Measurements from ENCODE around the gene MCU.

MCU gene

DNA sequence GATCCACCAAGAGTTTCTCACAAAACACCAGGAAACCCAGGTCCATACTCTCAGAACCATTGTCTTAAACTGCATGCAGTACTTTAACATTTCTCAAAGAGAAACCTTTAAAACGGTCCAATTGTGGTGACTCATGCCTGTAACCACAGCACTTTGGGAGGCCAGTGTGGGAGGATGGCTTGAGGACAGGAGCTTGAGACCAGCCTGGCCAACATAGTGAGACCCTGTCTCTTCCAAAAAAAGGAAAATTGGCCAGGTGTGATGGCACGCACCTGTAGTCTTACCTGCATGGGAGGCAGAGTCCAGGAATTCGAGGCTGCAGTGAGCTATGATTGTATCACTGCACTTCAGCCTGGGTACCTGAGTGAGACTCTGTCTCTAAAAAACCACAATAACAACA is 104.1 kb downstream of the MCU start:
- DNase-seq (ENCODE audit: low spot score) = no peak
- in situ Hi-C loops (cut with MboI; ENCODE audit: low sequenced_read_pairs, unreplicated experiment) = no loop called here
- TF ChIP-seq, protein P1, sequence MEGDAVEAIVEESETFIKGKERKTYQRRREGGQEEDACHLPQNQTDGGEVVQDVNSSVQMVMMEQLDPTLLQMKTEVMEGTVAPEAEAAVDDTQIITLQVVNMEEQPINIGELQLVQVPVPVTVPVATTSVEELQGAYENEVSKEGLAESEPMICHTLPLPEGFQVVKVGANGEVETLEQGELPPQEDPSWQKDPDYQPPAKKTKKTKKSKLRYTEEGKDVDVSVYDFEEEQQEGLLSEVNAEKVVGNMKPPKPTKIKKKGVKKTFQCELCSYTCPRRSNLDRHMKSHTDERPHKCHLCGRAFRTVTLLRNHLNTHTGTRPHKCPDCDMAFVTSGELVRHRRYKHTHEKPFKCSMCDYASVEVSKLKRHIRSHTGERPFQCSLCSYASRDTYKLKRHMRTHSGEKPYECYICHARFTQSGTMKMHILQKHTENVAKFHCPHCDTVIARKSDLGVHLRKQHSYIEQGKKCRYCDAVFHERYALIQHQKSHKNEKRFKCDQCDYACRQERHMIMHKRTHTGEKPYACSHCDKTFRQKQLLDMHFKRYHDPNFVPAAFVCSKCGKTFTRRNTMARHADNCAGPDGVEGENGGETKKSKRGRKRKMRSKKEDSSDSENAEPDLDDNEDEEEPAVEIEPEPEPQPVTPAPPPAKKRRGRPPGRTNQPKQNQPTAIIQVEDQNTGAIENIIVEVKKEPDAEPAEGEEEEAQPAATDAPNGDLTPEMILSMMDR (IDR thresholded peaks at IDR 0.05; ENCODE audit: borderline replicate concordance, control extremely low read depth, extremely low read depth, insufficient read depth, missing control alignments) = no peak

GRCh38 chr10:72796538-72796937 is 104.6 kb downstream of the MCU start:
- TF ChIP-seq, protein P1 (IDR thresholded peaks at IDR 0.05; ENCODE audit: borderline replicate concordance, control extremely low read depth, extremely low read depth, insufficient read depth, missing control alignments) = no peak
- no peak for DNase-seq (ENCODE audit: low spot score)
- in situ Hi-C loops (cut with MboI; ENCODE audit: low sequenced_read_pairs, unreplicated experiment) = no loop called here

DNA sequence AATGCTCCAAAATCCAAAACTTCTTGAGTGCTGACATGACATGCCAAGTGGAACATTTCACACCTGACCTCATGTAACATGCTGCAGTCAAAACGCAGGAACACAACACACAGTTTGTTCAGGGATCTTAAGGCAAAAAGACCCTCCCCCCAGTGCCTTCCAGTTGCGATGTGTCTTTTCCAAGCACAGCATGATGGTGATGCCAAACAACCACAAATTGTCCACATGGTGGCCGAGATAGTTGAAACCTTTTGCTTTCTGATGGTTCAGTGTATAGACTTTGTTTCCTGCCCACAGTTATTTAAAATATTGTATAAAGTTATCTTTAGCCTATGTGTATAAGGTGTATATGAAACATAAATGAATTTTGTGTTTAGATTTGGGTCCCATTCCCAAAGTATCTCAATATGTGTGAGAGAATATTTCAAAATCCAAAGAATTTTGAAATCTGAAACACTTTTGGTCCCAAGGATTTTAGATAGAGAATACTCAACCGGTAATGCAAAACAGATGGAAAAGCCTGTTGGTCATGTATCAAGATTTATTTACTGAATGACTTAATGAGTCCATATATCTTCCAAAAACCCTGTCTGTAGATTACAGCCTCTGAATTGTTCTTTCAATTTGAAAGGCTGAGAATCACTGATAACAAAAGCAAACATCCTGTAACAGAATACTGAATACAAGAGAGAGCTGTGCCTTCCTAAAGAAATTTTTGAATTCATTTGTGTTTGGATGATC is 108.2 kb downstream of the MCU start:
- no peak for DNase-seq (ENCODE audit: low spot score)
- in situ Hi-C loops (cut with MboI; ENCODE audit: low sequenced_read_pairs, unreplicated experiment) = no loop called here
- TF ChIP-seq, protein P1 (IDR thresholded peaks at IDR 0.05; ENCODE audit: borderline replicate concordance, control extremely low read depth, extremely low read depth, insufficient read depth, missing control alignments) = no peak

GRCh38 chr10:72800741-72801092 is 108.8 kb downstream of the MCU start:
- TF ChIP-seq, protein P1 (IDR thresholded peaks at IDR 0.05; ENCODE audit: borderline replicate concordance, control extremely low read depth, extremely low read depth, insufficient read depth, missing control alignments) = no peak
- in situ Hi-C loops (cut with MboI; ENCODE audit: low sequenced_read_pairs, unreplicated experiment) = no loop called here
- no peak for DNase-seq (ENCODE audit: low spot score)

DNA sequence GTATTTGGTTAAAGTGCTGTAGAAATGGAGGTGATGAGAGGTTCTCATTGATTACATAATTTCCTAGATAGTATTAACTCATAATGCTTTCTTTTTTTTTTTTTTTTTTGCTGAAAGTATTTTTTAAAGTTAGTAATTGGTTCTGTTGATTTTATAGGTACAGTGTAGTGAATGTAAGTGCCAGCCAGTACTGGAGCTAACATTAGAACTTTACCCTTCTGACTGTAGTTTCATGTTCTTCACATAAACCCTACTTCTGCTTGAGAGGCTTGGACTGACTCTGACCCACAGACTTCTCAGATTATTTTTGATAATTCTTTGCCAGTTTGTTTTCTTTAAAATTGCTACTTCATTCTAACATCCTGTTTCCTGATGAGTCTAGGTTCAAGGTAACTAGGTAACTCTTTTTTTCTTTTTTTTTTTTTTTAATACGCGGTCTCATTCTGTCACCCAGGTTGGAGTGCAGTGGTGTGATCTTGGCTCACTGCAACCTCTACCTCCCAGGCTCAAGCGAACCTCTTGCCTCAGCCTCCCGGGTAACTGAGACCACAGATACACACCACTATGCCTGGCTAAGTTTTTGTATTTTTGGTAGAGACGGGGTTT is 109.4 kb downstream of the MCU start:
- in situ Hi-C loops (cut with MboI; ENCODE audit: low sequenced_read_pairs, unreplicated experiment) = no loop called here
- TF ChIP-seq, protein P1 (IDR thresholded peaks at IDR 0.05; ENCODE audit: borderline replicate concordance, control extremely low read depth, extremely low read depth, insufficient read depth, missing control alignments) = no peak
- no peak for DNase-seq (ENCODE audit: low spot score)

DNA sequence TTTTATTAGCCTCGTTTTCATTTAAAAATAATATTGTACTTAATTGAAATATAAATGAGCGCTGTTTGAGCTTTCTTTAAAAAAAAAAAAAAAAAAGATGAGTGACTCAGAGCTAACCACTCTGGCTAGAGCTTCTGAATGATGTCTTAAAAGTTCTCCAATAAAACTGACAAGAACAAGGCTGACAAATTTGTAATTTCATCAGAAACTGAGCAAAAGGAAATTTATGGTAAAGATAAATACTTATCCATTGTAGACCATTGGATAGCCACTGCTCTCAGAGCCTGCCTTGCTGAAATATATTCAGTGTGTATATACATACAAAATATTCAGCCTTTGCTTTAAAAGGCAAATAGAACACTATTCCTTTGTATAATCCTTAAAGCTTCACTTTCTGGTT is 110.4 kb downstream of the MCU start:
- no peak for DNase-seq (ENCODE audit: low spot score)
- TF ChIP-seq, protein P1 (IDR thresholded peaks at IDR 0.05; ENCODE audit: borderline replicate concordance, control extremely low read depth, extremely low read depth, insufficient read depth, missing control alignments) = no peak
- in situ Hi-C loops (cut with MboI; ENCODE audit: low sequenced_read_pairs, unreplicated experiment) = no loop called here

All from GM13976 (cell line).